IMR-90 (cell line): Measurements from ENCODE around the gene OSBPL9. TPM values are rescaled to one million over a fixed set of nuclear protein-coding genes. Genes with fewer than 3 reads are reported as not detected.

Source experiments
- CEBPB ChIP-seq: IDR thresholded peaks from 2 replicates; pipeline ENCODE4 v1.6.1; 2012; ENCODE audit warnings: low read depth, low read length, improper control_type of control experiment
- FOS ChIP-seq: fragments of 150-350 bp; IDR thresholded peaks from 2 replicates; pipeline ENCODE4 v1.6.1; 2016; ENCODE audit warnings: low read depth, low read length
- MAFK ChIP-seq: IDR thresholded peaks from 2 replicates; pipeline ENCODE4 v1.6.1; 2012; ENCODE audit warnings: low read depth, low read length, improper control_type of control experiment
- MAZ ChIP-seq: IDR thresholded peaks from 2 replicates; pipeline ENCODE4 v1.6.1; 2012; ENCODE audit warnings: low read depth, mild to moderate bottlenecking, low read length, improper control_type of control experiment, moderate library complexity, borderline replicate concordance
- MXI1 ChIP-seq: IDR thresholded peaks from 2 replicates; pipeline ENCODE4 v1.6.1; 2012; ENCODE audit warnings: low read depth, mild to moderate bottlenecking, low read length, moderate library complexity, borderline replicate concordance
- POLR2A ChIP-seq: IDR thresholded peaks from 2 replicates; pipeline ENCODE4 v1.6.1; 2012; ENCODE audit warnings: mild to moderate bottlenecking, low read depth, low read length
- RCOR1 ChIP-seq: IDR thresholded peaks from 2 replicates; pipeline ENCODE4 v1.6.1; 2012; ENCODE audit warnings: mild to moderate bottlenecking, low read length, improper control_type of control experiment; ENCODE audit not compliant: insufficient replicate concordance
- RFX5 ChIP-seq: IDR thresholded peaks from 2 replicates; pipeline ENCODE4 v1.8.0; 2012; ENCODE audit warnings: low read depth, mild to moderate bottlenecking, low read length, moderate library complexity
- SMC3 ChIP-seq: fragments of 150-350 bp; IDR thresholded peaks from 2 replicates; pipeline ENCODE4 v1.6.1; 2016; ENCODE audit warnings: low read depth, mild to moderate bottlenecking, antibody characterized with exemption, low read length, moderate library complexity
- polyA plus RNA-seq, 3 experiments: library from polyadenylated mRNA; depleted of rRNA; stranded (reverse); fragments of >200 nt; gene quantifications; 2 replicates each; pipeline ENCODE4 v1.2.3, GENCODE V29; 2012; ENCODE audit warnings: low replicate concordance in 1 of 3
- total RNA-seq: library from RNA; depleted of rRNA; stranded (reverse); fragments of >200 nt; gene quantifications from 2 replicates; pipeline ENCODE4 v1.2.3, GENCODE V29; 2012

OSBPL9 gene
- total and polyA plus RNA-seq, 2 of the 4 experiments (the other 2 are of a cell fraction): 51.4 to 127 TPM

GRCh38 chr1:51616903-51617708, at the start of gene OSBPL9 (continued):
- TF ChIP-seq MAZ (peak; percentile 47; the same call in 1 of the 2 replicates), SMC3 (no peak), POLR2A (peak; percentile 73), MAFK (no peak), MXI1 (no peak), RCOR1 (no peak), RFX5 (no peak), CEBPB (no peak), FOS (no peak)
